ENCODE data around the gene PLEKHH1. TPM values are rescaled to one million over a fixed set of nuclear protein-coding genes. Genes with fewer than 3 reads are reported as not detected.

PLEKHH1 gene
- total RNA-seq, 4 donors from 2014 or later: 1.3 to 9.0 (median 4.9) TPM

DNA sequence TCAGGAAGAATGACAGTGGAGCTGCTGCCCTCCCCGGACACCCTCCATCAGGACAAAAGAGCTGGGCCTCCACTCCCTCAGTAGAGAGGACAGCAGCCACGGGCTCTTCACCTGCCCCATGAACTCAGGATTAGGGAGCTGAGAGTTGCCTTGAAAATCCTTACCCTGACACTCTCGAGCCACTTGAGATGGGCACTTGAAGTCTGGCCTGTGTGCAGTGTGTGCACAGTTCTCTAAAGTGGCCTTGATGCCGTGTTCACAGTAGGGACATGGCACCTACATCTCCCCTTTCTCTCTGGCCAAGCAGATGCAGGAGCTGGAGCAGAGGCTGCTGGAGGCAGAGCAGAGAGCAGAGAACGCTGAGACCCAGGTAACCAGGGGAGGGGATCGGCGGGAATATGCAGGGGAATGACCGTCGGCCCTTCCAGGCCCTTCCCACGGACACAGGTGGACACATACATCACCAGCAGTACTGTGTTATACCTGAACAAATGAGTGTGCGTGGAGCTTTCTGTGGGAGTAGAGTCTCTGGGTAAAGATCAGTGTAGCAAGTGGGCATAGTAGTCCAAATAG is 22.5 kb downstream of the PLEKHH1 start:
- TF ChIP-seq, protein P1, sequence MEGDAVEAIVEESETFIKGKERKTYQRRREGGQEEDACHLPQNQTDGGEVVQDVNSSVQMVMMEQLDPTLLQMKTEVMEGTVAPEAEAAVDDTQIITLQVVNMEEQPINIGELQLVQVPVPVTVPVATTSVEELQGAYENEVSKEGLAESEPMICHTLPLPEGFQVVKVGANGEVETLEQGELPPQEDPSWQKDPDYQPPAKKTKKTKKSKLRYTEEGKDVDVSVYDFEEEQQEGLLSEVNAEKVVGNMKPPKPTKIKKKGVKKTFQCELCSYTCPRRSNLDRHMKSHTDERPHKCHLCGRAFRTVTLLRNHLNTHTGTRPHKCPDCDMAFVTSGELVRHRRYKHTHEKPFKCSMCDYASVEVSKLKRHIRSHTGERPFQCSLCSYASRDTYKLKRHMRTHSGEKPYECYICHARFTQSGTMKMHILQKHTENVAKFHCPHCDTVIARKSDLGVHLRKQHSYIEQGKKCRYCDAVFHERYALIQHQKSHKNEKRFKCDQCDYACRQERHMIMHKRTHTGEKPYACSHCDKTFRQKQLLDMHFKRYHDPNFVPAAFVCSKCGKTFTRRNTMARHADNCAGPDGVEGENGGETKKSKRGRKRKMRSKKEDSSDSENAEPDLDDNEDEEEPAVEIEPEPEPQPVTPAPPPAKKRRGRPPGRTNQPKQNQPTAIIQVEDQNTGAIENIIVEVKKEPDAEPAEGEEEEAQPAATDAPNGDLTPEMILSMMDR (IDR thresholded peaks at IDR 0.05; ENCODE audit: low read depth): no peak

DNA sequence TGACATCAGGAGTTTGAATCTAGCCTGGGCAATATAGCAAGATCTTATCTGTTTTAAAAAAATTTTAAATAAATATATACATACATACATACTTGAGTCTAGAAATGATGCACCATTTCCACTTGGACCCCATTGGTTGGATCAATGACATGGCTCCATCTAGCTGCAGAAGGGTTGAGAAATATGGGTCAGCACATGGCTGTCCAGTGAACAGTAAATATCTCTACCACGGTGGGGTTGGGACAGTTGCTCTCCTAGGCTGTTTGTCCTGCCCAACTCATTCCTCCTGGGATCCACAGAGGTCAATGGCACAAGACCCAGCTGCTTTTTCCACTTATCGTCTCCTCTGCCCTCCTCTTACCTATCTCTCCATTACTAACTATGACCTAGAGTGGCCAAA is 23.6 kb downstream of the PLEKHH1 start:
- TF ChIP-seq, protein P1 (IDR thresholded peaks at IDR 0.05; ENCODE audit: low read depth): no peak

DNA sequence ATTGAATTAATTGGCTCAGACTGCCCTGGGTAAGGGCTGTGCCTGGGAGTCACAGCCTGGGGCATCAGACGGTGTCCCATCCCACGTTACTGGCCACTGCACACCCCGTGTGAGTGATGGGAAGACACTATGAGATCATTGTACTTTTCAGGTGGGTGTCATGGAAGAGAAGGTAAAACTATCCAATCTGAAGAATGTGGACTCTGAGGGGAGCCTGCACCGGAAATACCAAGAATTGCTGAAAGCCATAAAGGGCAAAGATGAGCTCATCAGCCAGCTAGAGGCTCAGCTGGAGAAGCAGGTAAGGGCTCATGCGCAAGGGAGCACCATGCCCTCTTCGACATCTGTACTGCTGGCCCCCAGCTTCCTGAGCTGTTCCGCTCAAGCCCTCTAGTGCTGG is 24.0 kb downstream of the PLEKHH1 start:
- TF ChIP-seq, protein P1 (IDR thresholded peaks at IDR 0.05; ENCODE audit: low read depth): no peak

DNA sequence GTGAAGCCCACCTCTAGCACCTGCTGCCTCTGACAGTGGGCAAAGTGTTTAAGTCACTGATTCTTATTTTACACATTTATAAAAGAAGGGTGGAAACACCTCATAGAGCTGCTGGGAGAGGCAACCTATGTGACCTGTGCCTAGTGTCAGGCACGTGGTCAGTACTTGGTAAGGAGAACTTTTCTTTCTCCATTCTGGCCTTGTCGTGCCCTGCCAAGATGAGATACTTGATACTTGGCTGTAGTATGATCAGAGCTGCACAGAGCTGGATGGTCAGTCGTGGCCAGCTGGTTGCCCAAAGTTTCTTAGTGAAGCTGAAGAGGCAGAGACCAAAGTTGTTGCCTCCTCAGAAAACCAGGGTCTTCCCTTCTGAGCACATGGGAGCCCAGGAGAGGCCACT is 24.6 kb downstream of the PLEKHH1 start:
- TF ChIP-seq, protein P1 (IDR thresholded peaks at IDR 0.05; ENCODE audit: low read depth): no peak

DNA sequence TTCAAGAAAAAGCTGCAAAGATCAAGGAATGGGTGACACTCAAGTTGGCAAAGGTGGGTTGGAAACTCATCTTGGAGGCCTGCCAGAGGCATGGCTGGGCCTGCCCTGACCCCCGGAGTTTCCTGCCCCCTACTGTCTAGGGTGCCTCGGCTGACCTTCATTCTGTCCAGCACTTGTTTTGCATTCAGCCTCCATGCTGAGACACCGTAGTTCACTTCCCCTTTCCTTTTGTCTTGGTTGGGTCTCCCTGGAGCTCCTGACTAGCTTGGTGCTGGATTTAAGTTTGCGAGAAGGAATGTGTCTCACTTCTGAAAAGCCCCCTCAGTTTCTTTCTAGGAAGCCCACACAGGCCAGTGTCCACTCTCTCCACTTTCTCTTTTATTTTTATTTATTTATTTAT is 26.5 kb downstream of the PLEKHH1 start:
- TF ChIP-seq, protein P1 (IDR thresholded peaks at IDR 0.05; ENCODE audit: low read depth): no peak

DNA sequence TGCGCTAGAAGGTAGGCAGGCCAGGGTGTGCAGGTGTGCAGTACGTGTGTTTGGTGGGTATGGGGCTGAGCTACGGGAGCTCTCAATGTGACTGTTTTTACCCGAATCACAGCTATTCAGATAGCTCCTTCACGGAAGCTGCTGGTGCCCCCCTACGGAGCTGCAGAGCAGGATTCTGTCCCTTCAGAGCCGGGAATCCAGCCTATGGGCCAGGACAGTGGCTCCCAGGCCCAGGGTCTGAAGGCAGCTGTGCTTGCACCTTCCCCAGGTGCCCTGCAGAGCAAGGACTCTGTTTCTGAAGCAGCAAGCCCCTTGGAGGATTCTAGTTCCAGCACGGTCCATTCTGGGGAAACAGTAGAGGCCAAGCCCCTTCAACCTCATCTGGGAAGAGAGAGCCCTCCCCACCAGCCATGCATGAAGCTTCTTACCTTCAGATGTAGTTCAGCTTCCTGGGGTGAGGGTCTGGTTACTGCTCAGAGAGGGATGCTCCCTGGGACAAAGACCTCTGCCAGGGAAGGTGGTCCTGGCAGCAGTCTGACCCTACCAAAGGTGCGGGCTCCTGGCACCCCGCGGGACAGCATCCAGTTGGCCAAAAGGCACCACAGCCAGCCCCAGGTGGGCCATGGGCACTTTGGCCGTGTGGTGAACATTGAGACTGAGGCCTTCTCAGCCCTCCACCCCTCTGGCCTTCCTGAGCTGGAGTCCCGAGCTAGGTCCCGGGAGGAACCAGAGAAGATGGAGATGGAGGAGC is 29.1 kb downstream of the PLEKHH1 start:
- TF ChIP-seq, protein P1 (IDR thresholded peaks at IDR 0.05; ENCODE audit: low read depth): no peak

DNA sequence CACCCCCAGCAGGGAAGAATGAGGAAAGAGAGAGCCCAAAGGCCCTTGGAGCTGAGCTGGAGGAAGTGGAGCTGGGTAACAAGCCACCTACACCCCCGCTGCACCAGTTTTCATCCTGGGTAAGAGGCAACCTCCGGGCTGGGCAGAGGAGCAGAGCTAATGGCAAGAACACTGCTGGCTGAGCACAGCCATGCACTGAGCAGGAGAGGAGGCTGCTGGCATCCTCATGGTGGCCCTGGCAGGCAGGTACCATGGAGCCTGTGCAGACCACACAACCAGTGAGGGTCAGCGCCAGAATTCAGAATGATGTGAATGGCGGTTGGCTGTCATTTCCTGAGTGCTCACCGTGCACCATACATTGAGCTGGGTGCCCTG is 29.7 kb downstream of the PLEKHH1 start:
- TF ChIP-seq, protein P1 (IDR thresholded peaks at IDR 0.05; ENCODE audit: low read depth): no peak

All from subcutaneous adipose tissue (tissue), 4 donors.